T-cell (primary cell): ENCODE results near the gene BTRC. TPM values are rescaled to one million over a fixed set of nuclear protein-coding genes. Genes with fewer than 3 reads are reported as not detected.

ENCODE experiments used
- ATAC-seq, 4 experiments: fragments of 200-7000 bp in 3 of 4; fragments of 150-1000 bp in 1 of 4; cut with Tn5 transposase; replicated peaks in 1 of 4; 1 replicate in 3 of 4; 2 replicates in 1 of 4; pipeline ENCODE4 v1.10.0; 2021; ENCODE audit warnings: moderate library complexity in 3 of 4, mild to moderate bottlenecking in 2 of 4, moderate number of reproducible peaks in 1 of 4
- CTCF ChIA-PET, 2 donors: fragments of 300-600 bp; sonication (Branson Sonifier 250); formaldehyde crosslinking; loops; one replicate each; lab custom pipeline; 2022; ENCODE audit warnings: antibody characterized with exemption in 2 of 2; lab: Charles Lee
- POLR2A ChIA-PET, 2 donors: fragments of 300-600 bp; sonication (Branson Sonifier 250); formaldehyde crosslinking; loops; one replicate each; lab custom pipeline; 2022; ENCODE audit warnings: antibody characterized with exemption in 2 of 2; lab: Charles Lee
- DNase-seq, 35 experiments: peaks; one replicate each; pipeline versions ENCODE4 v3.0.0 to v3.0.0-alpha.2; 2013 to 2023
- H3K27ac ChIP-seq: one replicate; pipeline ENCODE4 v1.5.1; 2013; ENCODE audit warnings: low read length
- H3K27me3 ChIP-seq, 2 experiments: replicated peaks in 1 of 2; 1 replicate in 1 of 2; 2 replicates in 1 of 2; pipeline versions ENCODE4 v1.6.1 to v1.7.0; 2013; ENCODE audit warnings: low read length in 1 of 2, mixed read lengths in 1 of 2; ENCODE audit not compliant: control insufficient read depth in 2 of 2, insufficient read depth in 2 of 2; ENCODE audit errors: extremely low read depth in 1 of 2
- H3K36me3 ChIP-seq, 2 donors: 1 replicate in 1 of 2; 2 replicates in 1 of 2; pipeline versions ENCODE4 v1.6.1 to v1.7.0; 2013; ENCODE audit warnings: low read length in 1 of 2; ENCODE audit not compliant: control insufficient read depth in 2 of 2, insufficient read depth in 1 of 2; ENCODE audit errors: extremely low read depth in 1 of 2
- H3K4me1 ChIP-seq, 2 experiments: 1 replicate in 1 of 2; 2 replicates in 1 of 2; pipeline versions ENCODE4 v1.6.1 to v1.7.0; 2013; ENCODE audit warnings: low read length in 2 of 2, mixed read lengths in 1 of 2; ENCODE audit not compliant: insufficient read depth in 2 of 2, control insufficient read depth in 1 of 2; ENCODE audit errors: extremely low read depth in 1 of 2
- H3K4me3 ChIP-seq, 2 donors: 1 replicate in 1 of 2; 2 replicates in 1 of 2; pipeline versions ENCODE4 v1.5.1 to v1.7.0; 2013; ENCODE audit warnings: mild to moderate bottlenecking in 2 of 2, low read length in 1 of 2, moderate library complexity in 1 of 2; ENCODE audit not compliant: control insufficient read depth in 1 of 2; ENCODE audit errors: extremely low read depth in 1 of 2
- H3K9me3 ChIP-seq: 2 replicates; pipeline ENCODE4 v1.7.0; 2013
- H3K27ac Mint-ChIP-seq, 2 donors: one replicate each; pipeline ENCODE4 v1.8.0; 2020 to 2021; ENCODE audit warnings: mild to moderate bottlenecking in 2 of 2, mixed read lengths in 2 of 2
- H3K27me3 Mint-ChIP-seq, 2 donors: one replicate each; pipeline ENCODE4 v1.8.0; 2021 to 2022; ENCODE audit warnings: mixed read lengths in 2 of 2
- H3K36me3 Mint-ChIP-seq: one replicate; pipeline ENCODE4 v1.8.0; 2021; ENCODE audit warnings: mixed read lengths
- H3K4me1 Mint-ChIP-seq, 3 donors: one replicate each; pipeline ENCODE4 v1.8.0; 2020 to 2022; ENCODE audit warnings: mixed read lengths in 3 of 3, mild to moderate bottlenecking in 1 of 3
- H3K4me3 Mint-ChIP-seq, 3 donors: one replicate each; pipeline ENCODE4 v1.8.0; 2020 to 2022; ENCODE audit warnings: mild to moderate bottlenecking in 3 of 3, mixed read lengths in 3 of 3, moderate library complexity in 3 of 3
- H3K9me3 Mint-ChIP-seq, 3 donors: one replicate each; pipeline ENCODE4 v1.8.0; 2020 to 2022; ENCODE audit warnings: mixed read lengths in 3 of 3
- WGBS: methylation state at CpG from one replicate; pipeline ENCODE4 v1.1.5; 2013; ENCODE audit warnings: missing lambda C conversion rate; ENCODE audit not compliant: insufficient coverage; 5-methylcytosine and 5-hydroxymethylcytosine counted together
- total RNA-seq, 35 experiments: library from RNA in 6 of 35; stranded (reverse) in 6 of 35; fragments of 120-200 nt in 1 of 35; gene quantifications; one replicate each; pipeline versions ENCODE4 v1.2.1 to v1.2.4 and lab custom pipeline; 2013 to 2026

BTRC gene
- total RNA-seq, 5 donors from 2014 or later (not counting 1 experiment from before 2014, with no cell fraction given): 15.7 to 23.2 (median 17.3) TPM

DNA sequence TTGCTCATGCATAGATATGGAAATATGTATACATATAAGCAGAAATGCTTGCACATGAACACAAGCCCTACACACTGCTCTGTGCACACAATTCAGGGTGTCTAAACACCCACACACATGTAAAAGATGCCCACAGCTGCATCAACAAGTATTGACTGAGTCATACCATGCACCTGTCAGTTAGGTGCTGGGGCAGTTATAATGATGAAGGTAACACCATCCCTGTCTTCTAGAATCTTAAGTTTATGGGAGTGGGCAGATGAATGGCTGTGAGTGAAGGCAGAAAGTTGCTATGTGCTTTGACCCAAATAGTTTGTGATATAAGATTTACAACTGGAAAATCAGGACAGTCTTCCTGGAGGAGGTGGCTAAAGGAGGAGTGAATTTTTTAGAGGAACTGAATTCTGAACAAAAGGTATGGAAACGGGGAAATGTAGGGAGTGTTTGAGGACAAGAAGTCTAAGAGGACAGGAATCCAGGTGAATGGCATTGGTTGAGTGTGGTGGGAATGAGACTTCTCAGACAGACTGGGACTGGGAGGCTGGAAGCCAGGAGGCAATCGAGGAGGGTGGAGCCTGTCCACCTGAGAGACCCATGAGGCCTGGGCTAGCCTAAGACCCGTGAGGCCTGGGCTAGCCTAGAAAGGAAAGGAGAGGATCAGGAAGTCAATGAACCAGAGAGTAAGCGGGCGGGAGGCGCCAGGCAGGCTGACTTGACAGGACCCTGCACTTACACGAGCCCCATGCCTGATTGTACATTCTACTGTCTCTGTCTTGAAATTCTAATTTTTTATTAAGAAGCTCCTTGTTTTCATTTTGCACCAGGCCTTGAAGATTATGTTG is 213.4 kb downstream of the BTRC start:
- Histone ChIP-seq H3K9me3 (no peaks in the 10 kb centered on the region), H3K27ac (no peak overlapping the region), H3K36me3 (no peaks in the 10 kb centered on the region), H3K4me3 (no peak overlapping the region), H3K27me3 (peaks cover 12 to 78% of the 10 kb centered on the region in 2 experiments), H3K4me1 (peaks cover 7 to 27% of the 10 kb centered on the region in 2 experiments)
- no peak overlapping the region for H3K4me3 Mint-ChIP-seq
- ChIA-PET CTCF (interaction anchor here in 1 of 2 donors (0.6 to 0.7 kb wide), 2 partner anchors 9 to 349 kb away, joined by 3 read pairs; no protein-coding TSS in a partner anchor), POLR2A (interaction anchor here in 1 of 2 donors (0.6 kb wide), 1 partner anchor 786 kb away, joined by 3 read pairs; no protein-coding TSS in a partner anchor)
- no peaks in the 10 kb centered on the region for H3K9me3 Mint-ChIP-seq
- no peaks in the 10 kb centered on the region for H3K36me3 Mint-ChIP-seq
- DNase-seq: no peak
- ATAC-seq: no peak
- WGBS: 71% methylated on average over 5 of the region's 7 CpGs
- H3K27me3 Mint-ChIP-seq: peaks cover 52 to 60% of the 10 kb centered on the region in 2 donors
- H3K27ac Mint-ChIP-seq: peak overlapping the region in 1 of 2 donors; percentile 1
- peaks cover 7 to 17% (median 11%) of the 10 kb centered on the region in 3 donors for H3K4me1 Mint-ChIP-seq

DNA sequence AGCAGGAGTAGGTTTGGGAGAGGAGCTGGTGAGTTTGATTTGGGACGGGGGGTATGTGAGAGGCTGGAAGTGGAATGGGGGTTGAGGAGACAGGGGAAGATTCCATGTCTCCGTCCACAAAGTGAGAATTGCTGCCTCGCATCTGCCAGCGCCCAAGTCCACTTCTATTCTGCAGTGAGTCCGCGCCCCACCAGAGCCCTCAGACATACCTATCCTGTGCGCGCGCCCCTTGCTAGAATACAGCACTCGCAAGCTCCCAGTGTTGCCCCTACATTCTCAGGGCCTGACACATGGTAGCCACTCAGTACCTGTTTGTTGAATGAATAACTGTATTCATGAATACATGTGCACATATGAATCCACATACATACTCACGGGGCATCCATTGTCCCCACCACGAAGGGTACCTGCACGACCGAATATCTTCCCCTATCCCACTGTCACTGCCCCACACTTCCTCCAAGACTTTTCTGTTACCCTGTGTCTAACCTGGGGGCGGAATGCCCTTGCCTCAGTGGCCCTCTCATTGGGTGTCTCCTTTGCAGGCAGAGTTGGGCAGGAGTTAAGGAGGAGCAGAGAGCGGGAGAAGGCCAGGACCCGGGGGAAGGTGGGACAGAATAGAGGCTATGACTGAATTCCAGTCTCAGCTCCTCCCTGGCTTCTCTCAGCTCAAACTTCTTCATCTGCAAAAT is 214.2 kb downstream of the BTRC start:
- Histone ChIP-seq H3K27ac (no peak overlapping the region), H3K27me3 (peaks cover 12 to 71% of the 10 kb centered on the region in 2 experiments), H3K4me1 (peaks cover 7 to 27% of the 10 kb centered on the region in 2 experiments), H3K4me3 (no peak overlapping the region), H3K36me3 (no peaks in the 10 kb centered on the region), H3K9me3 (no peaks in the 10 kb centered on the region)
- Mint-ChIP-seq H3K27me3 (peaks cover 52 to 56% of the 10 kb centered on the region in 2 donors), H3K4me1 (peaks cover 7 to 17% (median 11%) of the 10 kb centered on the region in 3 donors), H3K36me3 (no peaks in the 10 kb centered on the region), H3K9me3 (peaks cover 0 to 2% (median 0%) of the 10 kb centered on the region in 3 donors), H3K4me3 (peak overlapping the region in 1 of 3 donors; percentile 72), H3K27ac (no peak overlapping the region)
- POLR2A ChIA-PET: interaction anchor here (0.6 to 0.7 kb wide), 2 partner anchors 469 to 787 kb away, joined by 3 read pairs; no protein-coding TSS in a partner anchor
- WGBS: 82% methylated on average over 6 of the region's 17 CpGs
- peak in 1 of 35 experiments; percentile 16 for DNase-seq
- CTCF ChIA-PET: interaction anchor here in 1 of 2 donors (0.6 to 0.7 kb wide), 2 partner anchors 8 to 349 kb away, joined by 3 read pairs; no protein-coding TSS in a partner anchor
- no peak for ATAC-seq

- H3K27me3 ChIP-seq: peaks cover 12 to 62% of the 10 kb centered on the region in 2 experiments
- Mint-ChIP-seq H3K36me3 (no peaks in the 10 kb centered on the region), H3K4me3 (peak overlapping the region; percentile 25 to 72 (median 72)), H3K4me1 (peaks cover 7 to 17% (median 11%) of the 10 kb centered on the region in 3 donors), H3K27me3 (peaks cover 44 to 47% of the 10 kb centered on the region in 2 donors), H3K9me3 (peaks cover 0 to 2% (median 0%) of the 10 kb centered on the region in 3 donors), H3K27ac (no peak overlapping the region)
- ATAC-seq (no peak), DNase-seq (peak in 1 of 35 experiments; percentile 19)
- ChIA-PET POLR2A (no interaction called here), CTCF (interaction anchor here in 1 of 2 donors (0.8 kb wide), 1 partner anchor 288 kb away, joined by 3 read pairs; no protein-coding TSS in a partner anchor)
- H3K4me1 ChIP-seq: peaks cover 7 to 27% of the 10 kb centered on the region in 2 experiments
- 19% methylated on average over 9 of the region's 11 CpGs for WGBS
- no peaks in the 10 kb centered on the region for H3K9me3 ChIP-seq
- no peak overlapping the region for H3K27ac ChIP-seq
- no peaks in the 10 kb centered on the region for H3K36me3 ChIP-seq
- no peak overlapping the region for H3K4me3 ChIP-seq
Observed at GRCh38 chr10:101569323-101569621, 215.3 kb downstream of the BTRC start.

DNA sequence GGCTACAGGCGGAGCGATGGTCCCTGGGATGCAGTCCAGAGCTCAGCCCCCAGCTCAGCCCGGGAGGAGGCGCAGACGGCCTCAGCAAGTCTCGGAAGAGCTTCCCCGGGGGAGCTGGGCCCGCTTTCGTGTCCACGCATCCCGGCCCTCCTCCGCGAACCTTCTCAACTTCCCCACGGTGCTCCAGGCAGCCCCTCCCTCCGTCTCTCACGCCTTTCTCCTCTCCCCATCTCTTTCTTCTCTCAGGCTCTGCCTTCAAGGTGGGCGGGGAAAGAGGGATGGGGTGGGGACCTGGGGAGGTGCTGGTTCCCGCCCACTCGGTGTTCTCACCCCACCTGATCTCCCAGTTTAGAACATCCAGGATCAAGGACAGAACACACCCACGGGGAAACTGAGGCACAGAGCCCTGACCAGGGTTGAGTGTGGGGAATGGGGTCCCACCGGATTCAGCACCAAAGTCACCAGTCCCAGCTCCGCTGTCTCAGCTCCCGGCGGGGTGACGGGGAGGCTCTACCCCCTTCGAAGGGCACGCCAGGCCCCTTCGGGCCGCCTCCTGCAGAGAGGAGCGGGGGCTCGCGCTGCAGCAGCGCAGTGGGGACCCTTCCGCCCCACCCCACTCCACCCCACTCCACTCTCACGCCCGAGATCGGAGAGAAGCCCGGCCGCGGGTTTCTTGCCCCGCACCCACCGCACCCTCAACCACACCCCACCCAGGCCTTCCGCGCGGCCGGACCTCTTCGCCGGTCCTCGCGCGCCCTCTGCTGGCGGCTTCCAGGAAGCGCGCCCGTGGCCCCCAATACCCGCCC is 215.9 kb downstream of the BTRC start:
- peak overlapping the region; percentile 58 to 76 for H3K4me3 ChIP-seq
- POLR2A ChIA-PET: no interaction called here

DNA sequence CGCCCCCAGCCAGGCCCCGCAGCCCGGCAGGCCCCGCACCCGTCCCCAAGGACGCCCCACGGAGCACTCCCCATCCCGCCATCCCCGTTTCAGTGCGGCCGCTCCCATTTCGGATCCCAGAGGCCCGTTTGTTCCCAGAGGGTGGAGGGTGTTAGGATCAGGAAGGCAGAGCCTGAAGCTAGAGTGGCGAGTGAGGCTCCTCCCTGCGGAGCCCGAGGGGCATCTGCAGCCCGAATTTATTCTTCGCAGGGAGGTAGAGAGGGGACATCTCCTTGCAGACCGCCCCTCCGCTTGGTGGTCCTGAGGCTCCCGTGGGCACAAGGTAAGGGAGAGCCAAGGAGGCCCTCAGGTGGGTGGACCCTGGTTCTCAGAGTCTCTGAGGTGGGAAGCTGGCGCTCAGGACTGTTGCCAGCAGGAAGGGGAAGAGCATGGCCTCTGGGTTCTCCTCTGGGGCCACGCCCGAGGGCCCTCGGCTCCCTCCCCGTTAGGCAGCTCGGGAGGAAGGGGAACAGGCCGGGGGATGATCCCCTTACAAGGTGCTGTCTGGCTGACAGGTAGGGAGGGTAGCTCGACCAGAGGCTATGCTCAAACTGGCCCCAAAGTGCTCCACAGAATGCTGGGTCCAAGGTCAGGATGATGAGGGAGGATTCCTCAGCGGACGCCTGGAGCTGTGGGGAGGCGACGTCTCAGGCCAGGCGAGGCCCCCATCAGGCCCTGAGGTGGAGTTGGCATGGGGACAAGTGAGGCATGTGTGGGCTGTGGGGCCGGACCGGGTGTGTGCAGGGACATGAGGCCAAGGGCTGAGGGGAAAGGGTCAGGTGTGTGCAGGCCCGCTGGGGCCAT is 216.7 kb downstream of the BTRC start:
- Histone ChIP-seq H3K4me3 (peak overlapping the region; percentile 58 to 76), H3K27me3 (peaks cover 9 to 48% of the 10 kb centered on the region in 2 experiments), H3K27ac (no peak overlapping the region), H3K4me1 (peaks cover 7 to 27% of the 10 kb centered on the region in 2 experiments), H3K36me3 (no peaks in the 10 kb centered on the region), H3K9me3 (no peaks in the 10 kb centered on the region)
- H3K4me1 Mint-ChIP-seq: peaks cover 7 to 17% (median 11%) of the 10 kb centered on the region in 3 donors
- no peak overlapping the region for H3K27ac Mint-ChIP-seq
- ChIA-PET POLR2A (no interaction called here), CTCF (interaction anchor here (0.6 to 1.4 kb wide), 7 partner anchors 17 to 480 kb away, joined by 3 to 6 read pairs (median 4); partner anchors contain the start of genes DPCD (in 1 of the 2) and POLL (in 1 of the 2))
- no peak for DNase-seq
- no peaks in the 10 kb centered on the region for H3K36me3 Mint-ChIP-seq
- H3K4me3 Mint-ChIP-seq: peak overlapping the region in 2 of 3 donors; percentile 34 to 72
- 29% methylated on average over 25 of the region's 37 CpGs for WGBS
- peaks cover 33 to 38% of the 10 kb centered on the region in 2 donors for H3K27me3 Mint-ChIP-seq
- H3K9me3 Mint-ChIP-seq: peaks cover 0 to 2% (median 0%) of the 10 kb centered on the region in 3 donors
- no peak for ATAC-seq

More for the DNA sequence above, 215.9 kb downstream of the BTRC start:
- Histone ChIP-seq H3K4me1 (peaks cover 7 to 27% of the 10 kb centered on the region in 2 experiments), H3K36me3 (no peaks in the 10 kb centered on the region), H3K9me3 (no peaks in the 10 kb centered on the region), H3K27ac (no peak overlapping the region), H3K27me3 (peaks cover 12 to 57% of the 10 kb centered on the region in 2 experiments)
- peak overlapping the region; percentile 72 to 73 (median 72) for H3K4me3 Mint-ChIP-seq
- ATAC-seq: peak; percentile 83 to 91 (median 89)
- H3K27me3 Mint-ChIP-seq: peaks cover 41 to 45% of the 10 kb centered on the region in 2 donors
- CTCF ChIA-PET: interaction anchor here (0.6 to 0.8 kb wide), 4 partner anchors 18 to 479 kb away, joined by 3 to 5 read pairs (median 4); partner anchors contain the start of genes DPCD (in 1 of the 2) and POLL (in 1 of the 2)
- peaks cover 7 to 17% (median 11%) of the 10 kb centered on the region in 3 donors for H3K4me1 Mint-ChIP-seq
- H3K9me3 Mint-ChIP-seq: peaks cover 0 to 2% (median 0%) of the 10 kb centered on the region in 3 donors
- DNase-seq: peak; percentile 43 to 88 (median 72)
- no peak overlapping the region for H3K27ac Mint-ChIP-seq
- no peaks in the 10 kb centered on the region for H3K36me3 Mint-ChIP-seq
- WGBS: 3% methylated on average over 42 of the region's 56 CpGs
